Stimulated activated CD4-positive, alpha-beta T cell treated with anti-CD3 and anti-CD28 coated beads, Interleukin-1b, Interleukin-23, amount 100 ng/mL, for 4 hours (primary cell): ENCODE measurements around the gene COL3A1.

ENCODE experiments used
- DNase-seq, 2 donors: peaks; one replicate each; pipeline ENCODE4 v3.0.0-alpha.2; 2020; ENCODE audit warnings: low read depth in 2 of 2

Gene COL3A1

DNA sequence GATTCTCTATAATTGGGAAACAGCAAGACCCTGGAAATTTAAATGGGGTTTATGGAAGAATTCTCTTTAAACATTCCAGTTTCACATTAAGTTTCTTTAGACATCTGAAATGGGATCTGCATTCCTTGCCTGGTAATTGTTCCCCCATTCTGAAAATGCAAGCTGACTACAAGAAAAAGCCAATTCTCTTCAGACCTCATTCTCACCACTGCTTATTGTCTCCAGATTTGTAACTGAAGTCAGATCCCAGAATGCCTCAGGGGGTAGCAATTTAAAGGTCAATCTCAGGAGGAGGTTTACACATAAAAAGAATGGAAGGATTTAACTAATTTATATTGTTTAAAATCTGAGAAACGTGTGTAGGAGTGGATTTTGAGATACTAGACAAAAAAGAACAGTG is 41.2 kb downstream of the COL3A1 start:
- no peak for DNase-seq

DNA sequence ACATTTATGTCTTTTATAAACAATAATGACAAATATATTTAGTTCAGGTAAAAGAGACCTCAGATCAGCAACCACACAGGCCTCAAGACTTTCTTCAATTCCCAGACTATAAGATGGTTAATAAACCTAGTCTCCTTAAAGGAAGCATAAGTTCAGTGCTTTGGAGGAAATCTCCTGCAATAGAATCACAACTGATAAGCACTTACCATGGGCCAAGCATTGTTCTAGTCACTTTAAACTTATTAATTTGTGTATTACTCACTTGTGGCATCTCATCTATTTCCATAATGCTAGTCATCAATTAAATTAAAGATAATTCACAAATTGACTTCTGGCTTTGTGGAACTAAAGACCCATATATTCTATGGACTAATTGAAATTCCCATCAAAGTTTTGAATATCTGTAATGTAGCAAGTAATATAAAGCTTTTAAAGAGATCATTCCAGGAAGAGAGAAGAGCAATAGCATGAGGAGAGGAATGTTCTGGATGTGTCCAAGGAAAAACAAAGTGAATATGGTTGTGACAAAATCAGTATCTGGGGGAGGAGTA is 42.2 kb downstream of the COL3A1 start:
- DNase-seq = no peak

DNA sequence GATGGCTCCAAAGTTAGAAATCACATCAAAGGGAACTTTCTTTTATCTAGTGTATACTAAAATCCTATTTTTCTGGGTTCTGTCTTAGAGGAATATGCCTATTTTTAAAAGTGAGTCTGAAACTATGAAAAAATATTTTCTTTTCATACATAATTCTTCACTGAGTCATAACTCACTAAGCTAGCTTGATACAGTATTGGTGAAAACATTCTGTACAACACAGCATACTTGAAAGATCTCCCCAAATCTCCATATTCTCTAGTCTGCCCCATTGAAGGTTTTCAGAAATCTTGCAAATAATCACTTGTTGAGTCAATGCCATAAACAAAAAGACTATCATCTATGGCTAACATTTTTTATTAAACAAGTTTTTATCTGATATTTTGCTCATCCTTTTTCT is 44.5 kb downstream of the COL3A1 start:
- no peak for DNase-seq

DNA sequence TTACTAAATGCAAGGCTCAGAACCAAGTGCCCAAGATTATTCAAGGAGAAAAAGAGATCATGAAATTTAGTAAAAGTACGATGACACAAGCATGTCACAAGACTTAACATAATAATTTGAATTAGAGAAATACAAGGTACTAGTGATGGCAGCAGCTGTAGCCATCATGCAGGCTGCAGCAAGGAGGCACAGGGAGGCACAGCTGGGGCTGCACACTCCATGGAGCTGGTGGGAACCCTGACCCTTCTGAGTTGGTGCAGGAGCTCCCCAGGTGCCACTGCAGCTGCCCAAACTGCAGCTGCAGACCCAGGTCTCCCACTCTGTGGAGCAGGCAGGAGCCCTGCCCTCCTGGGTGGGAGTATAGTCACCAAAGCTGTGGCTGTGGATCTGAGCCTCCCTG is 46.0 kb downstream of the COL3A1 start:
- DNase-seq = no peak

DNA sequence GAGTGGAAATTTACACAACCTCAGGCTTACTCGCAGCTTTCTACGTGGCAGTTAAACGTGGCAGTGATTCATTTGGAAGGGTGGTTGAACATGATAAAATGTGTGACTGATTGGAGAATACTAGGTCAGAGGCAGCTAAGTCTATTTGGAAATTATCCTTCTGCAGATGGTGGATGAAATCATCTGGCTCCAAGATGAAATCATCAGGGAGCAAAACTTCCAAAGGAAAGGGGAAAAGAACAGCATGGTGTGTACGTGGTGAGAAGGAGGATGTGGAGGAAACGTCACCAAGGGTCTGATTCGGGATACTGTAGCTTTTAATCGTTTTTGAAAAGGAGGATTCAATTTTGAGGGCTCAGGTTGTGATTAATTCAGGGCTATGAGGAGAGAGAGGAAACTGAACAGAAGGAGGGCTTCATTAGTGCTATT is 47.9 kb downstream of the COL3A1 start:
- no peak for DNase-seq

DNA sequence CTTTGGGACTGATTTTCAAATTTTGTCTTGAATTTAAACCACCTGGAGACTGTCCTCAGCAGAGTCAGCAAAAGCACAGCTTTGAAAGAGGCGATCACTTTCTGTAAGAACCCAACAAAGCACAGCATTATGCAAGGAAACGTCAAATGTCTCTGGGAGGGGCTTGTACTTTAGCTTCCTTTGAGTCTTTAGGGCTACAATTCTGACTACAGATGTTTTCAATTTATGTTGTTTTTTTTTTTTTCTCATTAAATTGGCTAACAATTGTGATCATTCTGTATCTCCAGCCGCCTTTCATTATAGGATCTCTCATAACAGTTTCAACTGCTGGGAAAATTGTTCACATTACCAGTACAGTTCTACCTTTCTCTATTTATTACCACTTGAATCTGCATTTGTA is 48.3 kb downstream of the COL3A1 start:
- DNase-seq = no peak

DNA sequence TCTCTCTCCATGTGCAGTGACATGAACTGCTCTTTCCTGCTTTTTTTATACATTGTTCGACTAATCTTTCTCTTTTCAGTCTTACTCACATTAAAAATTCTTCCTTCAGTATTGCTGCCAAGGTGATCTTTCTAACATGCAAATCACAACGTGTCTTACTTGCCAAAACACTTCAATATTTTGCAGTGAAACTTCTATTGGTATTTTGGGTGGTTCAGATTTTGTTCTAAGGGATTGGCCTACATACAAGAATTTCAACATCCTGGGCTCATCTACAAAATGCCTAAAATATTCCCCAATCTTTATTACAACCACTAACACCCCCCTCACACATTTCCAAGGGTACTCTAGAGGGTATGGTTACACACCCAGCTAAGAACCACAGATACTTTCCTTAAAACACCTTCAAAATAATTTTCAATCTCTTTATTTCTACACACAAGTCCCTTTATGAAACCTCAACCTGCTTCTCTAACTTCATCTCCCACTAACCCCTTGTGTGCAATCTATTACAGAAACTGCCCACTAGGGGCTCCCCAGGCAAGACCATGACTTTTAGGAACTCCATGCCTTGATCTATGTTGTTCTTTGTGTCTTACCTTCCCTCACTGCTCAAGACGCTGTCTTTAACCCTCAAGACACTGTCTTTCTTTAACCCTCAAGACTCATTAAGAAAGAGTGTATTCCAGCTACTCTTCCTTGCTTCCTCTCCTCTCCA is 50.9 kb downstream of the COL3A1 start:
- DNase-seq = no peak

DNA sequence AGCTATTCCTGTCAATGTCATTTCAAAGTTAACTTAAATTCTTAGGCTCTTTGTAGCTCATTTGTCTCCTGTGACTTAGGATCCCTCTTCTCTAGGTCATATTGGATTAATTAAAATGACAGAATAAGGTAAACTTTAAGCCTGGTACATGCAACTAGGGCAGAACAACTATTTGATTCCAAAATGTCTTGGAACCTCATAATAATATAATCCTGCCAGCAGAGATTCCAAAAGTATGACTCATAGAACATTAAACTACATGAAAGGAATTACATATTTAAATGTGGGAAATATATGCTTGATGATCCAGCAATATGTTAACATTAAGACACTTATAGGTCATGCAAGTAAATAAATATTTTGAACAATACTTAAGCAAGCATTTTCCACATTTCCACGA is 63.3 kb downstream of the COL3A1 start:
- no peak for DNase-seq

DNA sequence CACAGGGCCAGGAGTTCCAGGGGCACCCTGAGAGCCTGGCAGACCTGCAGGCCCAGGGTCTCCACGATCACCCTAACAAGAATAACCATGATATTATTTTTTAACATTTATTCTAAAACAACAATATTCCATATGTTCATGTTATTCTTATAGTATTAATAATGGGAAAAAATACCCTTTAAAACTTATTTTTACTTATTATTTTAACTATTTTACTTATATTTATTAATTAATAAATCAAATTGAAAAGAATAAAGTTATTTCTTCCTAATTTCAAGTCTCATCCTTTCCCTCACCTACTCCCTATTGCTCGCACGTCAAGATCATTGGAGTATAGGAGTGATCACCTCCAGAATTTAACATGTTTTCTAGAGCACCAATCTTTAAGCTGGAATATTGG is 71.7 kb downstream of the COL3A1 start:
- no peak for DNase-seq

DNA sequence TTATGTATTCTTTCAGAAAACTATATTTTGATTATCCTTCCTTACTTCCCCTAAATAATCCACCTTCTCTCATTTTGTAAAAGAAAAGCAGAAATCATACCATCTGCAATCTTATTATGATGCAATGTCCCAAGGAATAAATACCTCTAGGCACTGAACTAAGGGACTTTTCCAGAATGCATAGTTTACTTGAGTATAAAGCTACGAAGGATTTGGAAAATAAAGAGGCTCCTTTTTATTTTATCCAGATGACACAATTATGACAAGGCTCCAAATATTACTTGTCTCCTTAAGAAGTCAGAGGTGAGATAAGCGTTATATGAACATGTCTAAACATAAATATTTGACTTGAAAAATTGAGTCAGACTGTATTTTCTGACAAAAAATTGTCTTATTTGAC is 72.1 kb downstream of the COL3A1 start:
- no peak for DNase-seq

DNA sequence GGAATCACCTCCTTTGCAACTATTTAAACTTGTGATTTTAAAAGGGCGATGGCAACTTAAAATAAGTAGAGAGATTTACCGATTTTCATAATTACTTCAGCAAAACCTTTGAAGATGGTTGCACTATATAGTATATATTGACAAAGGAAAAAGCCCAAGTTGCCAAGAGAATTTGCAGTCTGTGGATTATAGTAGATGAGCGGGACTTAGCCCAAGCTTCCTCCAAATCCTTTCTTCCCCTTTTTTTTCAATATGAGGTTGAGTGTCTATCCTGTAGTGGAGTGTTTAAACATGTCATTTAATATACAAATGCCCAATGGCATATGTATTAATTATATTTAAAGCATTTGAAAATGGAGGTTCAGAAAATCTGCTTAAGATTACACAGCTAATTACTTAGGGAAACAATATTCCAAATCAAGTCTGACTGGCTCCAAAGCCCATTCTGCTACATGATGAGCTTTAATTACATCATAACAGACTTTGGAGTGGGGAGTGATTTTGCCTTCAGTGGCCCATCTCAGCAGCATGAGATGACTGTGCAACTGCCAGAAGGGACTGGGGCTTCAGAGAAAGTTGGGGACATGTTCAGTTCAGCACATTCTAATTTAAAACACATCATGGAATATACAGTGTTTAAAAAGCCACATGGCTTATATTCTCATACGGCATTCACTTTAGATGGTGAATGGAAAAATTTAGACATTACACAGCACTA is 73.2 kb downstream of the COL3A1 start:
- no peak for DNase-seq

DNA sequence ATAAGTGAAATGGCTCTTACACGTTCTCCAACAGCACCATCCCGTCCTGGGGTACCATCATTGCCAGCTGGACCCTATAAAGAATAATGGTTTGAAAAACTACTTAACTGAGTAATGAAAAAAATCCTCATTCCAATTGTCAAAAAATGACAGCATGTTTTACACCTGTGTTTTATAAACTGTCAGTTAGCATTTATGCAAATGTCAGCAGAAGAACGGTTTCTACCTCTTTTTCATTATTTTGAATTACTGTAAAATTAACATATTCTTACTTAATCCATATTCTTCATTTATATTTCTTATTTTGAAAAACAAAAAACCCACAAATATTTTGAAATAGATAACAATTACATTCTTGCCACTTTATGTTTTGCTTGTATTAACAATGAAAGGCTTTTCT is 74.0 kb downstream of the COL3A1 start:
- no peak for DNase-seq

DNA sequence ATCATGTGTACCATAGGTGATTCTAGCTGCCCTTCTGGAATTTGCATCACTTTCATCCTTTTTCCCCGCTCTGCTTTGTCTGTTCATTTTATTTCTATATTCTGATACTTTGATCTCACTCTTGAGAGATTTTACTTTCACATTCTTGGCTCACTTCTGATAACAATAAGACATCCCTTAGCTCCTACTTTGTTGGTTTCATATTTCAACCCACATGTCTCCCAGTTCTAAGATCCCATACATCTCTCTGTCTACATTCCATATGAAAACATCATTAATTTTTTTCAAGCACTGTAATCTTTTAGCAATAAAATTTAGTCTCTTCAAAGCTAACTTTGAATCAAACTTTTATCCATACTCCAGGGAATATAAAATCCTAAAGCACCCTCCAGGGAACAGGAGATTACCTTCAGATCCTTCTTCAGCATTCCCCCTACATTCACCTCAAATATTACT is 75.6 kb downstream of the COL3A1 start:
- DNase-seq = no peak

DNA sequence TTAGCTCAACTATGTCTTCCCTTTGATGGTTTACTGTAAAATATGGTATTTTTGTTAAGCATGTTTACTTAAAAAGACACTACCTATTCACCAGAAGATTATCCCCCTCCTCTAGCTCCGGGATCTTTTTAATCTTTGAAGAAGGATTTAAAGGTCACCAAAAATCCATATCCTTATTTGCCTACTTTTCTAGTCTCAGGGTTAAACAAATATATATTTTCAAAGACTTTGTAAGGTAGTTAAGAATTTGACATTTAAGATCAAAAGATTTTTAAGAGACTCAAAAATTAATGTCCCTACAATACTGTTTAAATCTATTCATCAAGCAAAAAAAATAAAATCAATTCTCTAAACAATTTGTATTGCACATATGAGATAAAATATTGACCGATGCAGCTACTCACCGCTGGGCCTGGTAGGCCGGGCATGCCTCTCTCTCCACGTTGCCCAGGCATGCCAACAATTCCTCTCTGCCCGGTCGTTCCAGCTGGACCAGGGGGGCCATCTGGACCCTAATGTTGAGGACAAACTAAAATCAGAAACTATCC is 76.1 kb downstream of the COL3A1 start:
- no peak for DNase-seq

DNA sequence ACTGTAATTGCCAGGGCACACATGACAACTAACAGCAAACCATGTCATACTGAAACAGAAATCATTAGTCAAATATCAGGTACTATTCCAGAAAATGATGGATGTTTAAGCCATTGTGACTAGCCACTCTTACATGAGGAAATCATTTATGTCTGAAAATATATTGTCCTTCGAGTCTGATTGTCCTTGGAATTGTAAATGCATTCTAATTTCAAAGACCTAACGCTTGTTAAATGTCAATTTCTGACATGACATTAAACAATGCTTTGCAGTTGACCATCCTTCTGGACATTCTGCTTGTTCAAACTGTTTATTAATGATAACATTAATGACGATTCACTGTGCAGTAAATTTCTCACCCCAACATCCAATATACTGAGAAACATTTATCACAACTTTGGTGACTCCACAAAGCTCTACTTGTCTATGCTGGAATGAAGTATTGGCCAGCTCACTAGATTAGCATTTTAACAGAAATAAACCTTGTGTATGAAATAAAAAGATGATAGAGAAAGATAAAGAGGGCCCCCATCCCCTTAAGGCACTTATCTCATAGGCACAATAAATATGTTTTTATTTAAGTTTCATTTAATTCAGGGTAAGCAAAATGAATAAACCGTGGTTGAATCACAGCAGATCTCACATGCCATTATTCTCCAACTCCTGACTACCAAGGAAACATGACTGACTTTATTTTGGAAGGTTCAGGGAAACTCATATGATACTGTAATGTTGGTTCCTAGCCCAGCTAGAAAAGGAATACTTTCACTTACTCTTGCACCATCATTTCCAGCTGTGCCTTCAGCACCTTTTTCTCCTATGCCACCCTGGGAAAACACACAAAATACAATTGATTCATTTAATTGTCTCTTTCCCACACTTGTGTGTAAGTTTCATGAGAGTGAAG is 82.3 kb downstream of the COL3A1 start:
- no peak for DNase-seq

DNA sequence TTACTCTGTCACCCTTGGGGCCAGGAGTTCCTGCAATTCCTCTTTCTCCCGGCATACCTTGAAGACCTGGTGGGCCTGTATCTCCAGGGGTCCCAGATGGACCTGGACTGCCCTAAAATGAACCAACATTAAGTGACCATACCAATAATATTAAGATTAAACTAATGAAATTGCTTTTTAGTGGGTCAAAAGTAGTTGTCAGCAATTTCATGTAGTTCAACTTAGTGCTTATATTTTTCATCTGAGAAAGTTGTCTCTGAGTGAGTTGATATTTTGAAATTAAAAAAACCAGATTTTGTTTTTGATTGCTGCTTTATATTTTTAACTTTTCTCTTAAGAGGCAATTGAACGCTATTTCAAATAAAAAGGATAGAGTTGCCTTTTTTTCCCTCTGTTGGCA is 83.1 kb downstream of the COL3A1 start:
- no peak for DNase-seq

DNA sequence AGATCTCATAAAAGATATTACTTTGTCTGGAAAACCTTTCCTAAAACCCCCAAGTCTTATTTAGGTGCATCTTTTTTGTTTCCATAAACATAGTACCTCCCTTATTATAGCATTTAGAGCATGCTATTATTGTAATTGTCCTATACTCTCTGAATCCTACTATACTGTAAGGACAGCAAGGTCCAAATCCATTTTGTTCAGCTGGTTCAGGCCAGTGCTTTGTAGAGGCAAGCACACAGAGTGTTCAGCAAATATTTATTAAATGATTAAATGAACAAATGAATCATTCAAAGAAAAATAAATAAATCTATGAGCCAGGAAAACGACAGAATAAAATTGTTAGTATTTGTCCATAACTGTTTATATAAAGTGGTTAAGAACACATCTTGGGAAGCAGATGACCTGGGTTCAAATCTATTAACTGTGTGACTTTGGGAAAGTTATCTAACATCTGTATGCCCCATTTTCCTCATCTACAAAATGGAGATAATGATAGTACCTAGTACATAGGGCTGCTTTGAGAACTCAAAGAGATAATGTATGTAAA is 86.0 kb downstream of the COL3A1 start:
- DNase-seq = no peak
